Measurements from ENCODE around the gene CIDEC. TPM values are rescaled to one million over a fixed set of nuclear protein-coding genes. Genes with fewer than 3 reads are reported as not detected.
A peak's percentile ranks its signal among the peaks of the same experiment; 100 is the strongest.

The CIDEC gene
- total and polyA plus RNA-seq, 2 of the 13 experiments (the other 11 are each of a cell fraction or from before 2014, with no cell fraction given) = 2.5 to 10.4 TPM

GRCh38 chr3:9890249-9891071 is 10.4 kb upstream of the CIDEC start, which contains the start of gene JAGN1 (continued):
- TF ChIP-seq ZNF816 (CRISPR knock-in tag; IDR thresholded peaks at IDR 0.05; ENCODE audit: borderline replicate concordance) (peak; percentile 91; the same call in 1 of the 2 replicates), ZNF101 (CRISPR knock-in tag; IDR thresholded peaks at IDR 0.05; ENCODE audit: borderline replicate concordance, low read depth) (no peak), CHD2 (IDR thresholded peaks at IDR 0.05; ENCODE audit: low read depth, low read length) (no peak), REPIN1 (CRISPR knock-in tag; IDR thresholded peaks at IDR 0.05; ENCODE audit: borderline replicate concordance, low read depth) (peak; percentile 57; the same call in 1 of the 2 replicates), ZNF639 (CRISPR knock-in tag; conservative IDR thresholded peaks at IDR 0.05) (peak; percentile 64; the same call in 1 of the 2 replicates), TFDP2 (CRISPR knock-in tag; IDR thresholded peaks at IDR 0.05) (peak; percentile 60), SRY (CRISPR knock-in tag; IDR thresholded peaks at IDR 0.05) (peak; percentile 97), HBP1 (CRISPR knock-in tag; IDR thresholded peaks at IDR 0.05; ENCODE audit: low read depth) (peak; percentile 64; the same call in 1 of the 2 replicates), MTA3 (CRISPR knock-in tag; IDR thresholded peaks at IDR 0.05) (no peak), GMEB2 (CRISPR knock-in tag; IDR thresholded peaks at IDR 0.05; ENCODE audit: low read depth) (no peak), KLF11 (CRISPR knock-in tag; IDR thresholded peaks at IDR 0.05) (no peak), ZFX (CRISPR knock-in tag; IDR thresholded peaks at IDR 0.05; ENCODE audit: low read depth) (peak; percentile 98), ZNF691 (CRISPR knock-in tag; IDR thresholded peaks at IDR 0.05; ENCODE audit: borderline replicate concordance, low read depth) (peak; percentile 60), ZFY (CRISPR knock-in tag; IDR thresholded peaks at IDR 0.05) (peak; percentile 97), MTERF4 (CRISPR knock-in tag; IDR thresholded peaks at IDR 0.05) (peak; percentile 92), NPAS2 (CRISPR knock-in tag; IDR thresholded peaks at IDR 0.05; ENCODE audit: borderline replicate concordance) (no peak), SMARCC2 (IDR thresholded peaks at IDR 0.05) (no peak), HNRNPUL1 (IDR thresholded peaks at IDR 0.05; ENCODE audit: low read depth, low read length) (no peak), ZNF232 (CRISPR knock-in tag; IDR thresholded peaks at IDR 0.05; ENCODE audit: borderline replicate concordance) (peak; percentile 66), ZNF414 (CRISPR knock-in tag; IDR thresholded peaks at IDR 0.05) (peak; percentile 84; the same call in 1 of the 2 replicates)

Measured in HepG2 (cell line).